Gastroesophageal sphincter (tissue), 4 donors: ENCODE data around the gene BICRA. TPM values are rescaled to one million over a fixed set of nuclear protein-coding genes. Genes with fewer than 3 reads are reported as not detected.
"Not testable (repeated sequence)": the region's sequence is repeated elsewhere in the genome, so short reads cannot be mapped to it uniquely, and the experiment has no call there.

Experiments
- ATAC-seq: fragments of 150-250 bp; one replicate; pipeline ENCODE4 v1.9.1; 2016; ENCODE audit warnings: mild to moderate bottlenecking, moderate library complexity
- H3K27ac ChIP-seq, 4 donors: fragments of 200-600 bp; sonication (generic) in 3 of 4; 1 replicate in 3 of 4; 2 replicates in 1 of 4; pipeline ENCODE4 v1.5.1; 2016 to 2019
- H3K27me3 ChIP-seq: fragments of 200-600 bp; sonication (generic); one replicate; pipeline ENCODE4 v1.5.1; 2019
- H3K36me3 ChIP-seq, 2 donors: fragments of 200-600 bp; sonication (generic); one replicate each; pipeline ENCODE4 v1.5.1; 2019; ENCODE audit warnings: control low read depth in 1 of 2
- H3K4me1 ChIP-seq, 3 donors: fragments of 200-600 bp; sonication (generic); 1 replicate in 2 of 3; 2 replicates in 1 of 3; pipeline ENCODE4 v1.5.1; 2016 to 2019; ENCODE audit warnings: control low read depth in 2 of 3
- H3K4me3 ChIP-seq, 2 donors: fragments of 200-600 bp; sonication (generic); one replicate each; pipeline ENCODE4 v1.5.1; 2019; ENCODE audit warnings: mild to moderate bottlenecking in 1 of 2, moderate library complexity in 1 of 2
- H3K9me3 ChIP-seq, 3 donors: fragments of 200-600 bp; sonication (generic); one replicate each; pipeline ENCODE4 v1.5.1; 2017 to 2019; ENCODE audit warnings: control low read depth in 2 of 3
- CTCF ChIP-seq, 4 experiments: fragments of 200-600 bp in 2 of 4; fragments of 450-650 bp in 2 of 4; sonication (generic) in 1 of 4; IDR thresholded peaks; one replicate each; pipeline ENCODE4 v1.5.1; 2017 to 2019; ENCODE audit warnings: antibody characterized with exemption in 4 of 4, mild to moderate bottlenecking in 2 of 4, moderate library complexity in 2 of 4
- EP300 ChIP-seq: sonication (generic); formaldehyde crosslinking; IDR thresholded peaks from one replicate; pipeline ENCODE4 v1.6.1; 2017; ENCODE audit warnings: antibody characterized with exemption, mild to moderate bottlenecking
- POLR2A ChIP-seq, 2 donors: fragments of 450-650 bp; IDR thresholded peaks; one replicate each; pipeline ENCODE4 v1.6.1; 2017; ENCODE audit warnings: antibody characterized with exemption in 2 of 2, mild to moderate bottlenecking in 2 of 2, moderate library complexity in 1 of 2
- POLR2AphosphoS5 ChIP-seq: sonication (generic); formaldehyde crosslinking; IDR thresholded peaks from one replicate; pipeline ENCODE4 v1.6.1; 2017; ENCODE audit warnings: antibody characterized with exemption
- WGBS, 2 donors: methylation state at CpG; one replicate each; pipeline ENCODE4 v1.1.5; 2018; ENCODE audit warnings: low coverage in 1 of 2; 5-methylcytosine and 5-hydroxymethylcytosine counted together
- total RNA-seq, 4 donors: library from RNA; depleted of rRNA; stranded (reverse); fragments of >200 nt; gene quantifications; one replicate each; pipeline ENCODE4 v1.1.0, GENCODE V29; 2016

The BICRA gene
- total RNA-seq, 4 donors from 2014 or later, result 6.5 to 29.1 (median 11.5) TPM

- no peaks in the 10 kb centered on the region for H3K27me3 ChIP-seq
- WGBS, 2 donors, result 54 to 60% methylated on average over 8 to 12 of the region's 14 CpGs
- H3K27ac ChIP-seq, result peak overlapping the region in 3 of 4 donors; percentile 92 to 99 (median 97)
- peaks cover 0 to 36% of the 10 kb centered on the region in 2 donors for H3K36me3 ChIP-seq
- ATAC-seq, result no peak
- H3K4me3 ChIP-seq, result peak overlapping the region in 1 of 2 donors; percentile 47
- no peak for TF ChIP-seq EP300
- TF ChIP-seq POLR2A (IDR thresholded peaks at IDR 0.05), result no peak
- TF ChIP-seq POLR2AphosphoS5, result no peak
- no peak for TF ChIP-seq CTCF (IDR thresholded peaks at IDR 0.05)
- H3K4me1 ChIP-seq, result peaks cover 6 to 100% (median 72%) of the 10 kb centered on the region in 3 donors
- H3K9me3 ChIP-seq, result no peaks in the 10 kb centered on the region
These were observed 111.9 kb downstream of the BICRA start for GRCh38 chr19:47720669-47721422.

GRCh38 chr19:47723581-47723940 is 114.6 kb downstream of the BICRA start:
- Histone ChIP-seq H3K4me3 (peak overlapping the region; percentile 6 to 41), H3K9me3 (no peaks in the 10 kb centered on the region), H3K27me3 (no peaks in the 10 kb centered on the region), H3K4me1 (peaks cover 0 to 100% (median 56%) of the 10 kb centered on the region in 3 donors), H3K27ac (peak overlapping the region; percentile 36 to 97 (median 90)), H3K36me3 (peaks cover 0 to 42% of the 10 kb centered on the region in 2 donors)
- TF ChIP-seq POLR2AphosphoS5 (peak; percentile 66), EP300 (no peak)
- peak; percentile 35 for ATAC-seq
- whole genome bisulfite sequencing, 2 donors, result 5 to 15% methylated on average over 2 to 7 of the region's 7 CpGs

- H3K9me3 ChIP-seq, result no peaks in the 10 kb centered on the region
- H3K4me3 ChIP-seq, result no peak overlapping the region
- ATAC-seq, result no peak
- TF ChIP-seq EP300 (no peak), POLR2AphosphoS5 (no peak), CTCF (IDR thresholded peaks at IDR 0.05) (no peak), POLR2A (IDR thresholded peaks at IDR 0.05) (no peak)
- H3K27ac ChIP-seq, result peak overlapping the region in 3 of 4 donors; percentile 51 to 92 (median 82)
- H3K4me1 ChIP-seq, result peaks cover 0 to 100% (median 57%) of the 10 kb centered on the region in 3 donors
- peaks cover 0 to 51% of the 10 kb centered on the region in 2 donors for H3K36me3 ChIP-seq
- no peaks in the 10 kb centered on the region for H3K27me3 ChIP-seq
- 55 to 80% methylated on average over 1 to 3 of the region's 48 CpGs for WGBS, 2 donors
These were observed 116.9 kb downstream of the BICRA start for GRCh38 chr19:47725759-47726401.

- no peak for TF ChIP-seq EP300
- no peak for TF ChIP-seq CTCF (IDR thresholded peaks at IDR 0.05)
- no peak for TF ChIP-seq POLR2A (IDR thresholded peaks at IDR 0.05)
- no peak for TF ChIP-seq POLR2AphosphoS5
- H3K4me3 ChIP-seq, result no peak overlapping the region
- no peaks in the 10 kb centered on the region for H3K27me3 ChIP-seq
- 56 to 70% methylated on average over 4 of the region's 4 CpGs for WGBS, 2 donors
- H3K4me1 ChIP-seq, result peaks cover 0 to 95% (median 54%) of the 10 kb centered on the region in 3 donors
- H3K36me3 ChIP-seq, result peaks cover 0 to 56% of the 10 kb centered on the region in 2 donors
- no peak for ATAC-seq
- peak overlapping the region in 3 of 4 donors; percentile 67 to 92 (median 82) for H3K27ac ChIP-seq
- no peaks in the 10 kb centered on the region for H3K9me3 ChIP-seq
These were observed 117.5 kb downstream of the BICRA start for GRCh38 chr19:47726467-47726866.

- H3K4me3 ChIP-seq, ATAC-seq, H3K9me3 ChIP-seq, H3K27me3 ChIP-seq: not testable (repeated sequence)
- peak overlapping the region; percentile 32 to 92 (median 84) for H3K27ac ChIP-seq
- H3K36me3 ChIP-seq, result peaks cover 0 to 70% of the 10 kb centered on the region in 2 donors
- H3K4me1 ChIP-seq, result peaks cover 0 to 91% (median 43%) of the 10 kb centered on the region in 3 donors
- 97% methylated on average over 3 of the region's 4 CpGs; no CpG with 5 or more reads in 1 of the 2 donors for WGBS, 2 donors
These were observed 119.4 kb downstream of the BICRA start for GRCh38 chr19:47728295-47728694.
